ENCODE data around the gene CSE1L.

GRCh38 chr20:49103647-49104364 lies 57.7 kb downstream of the CSE1L start:
- TF ChIP-seq CTCF (IDR thresholded peaks at IDR 0.05) (no peak), POLR2A (IDR thresholded peaks at IDR 0.05) (no peak)

All from testis (tissue), 2 donors.